HepG2 (cell line): ENCODE measurements around the gene AFF1. TPM values are rescaled to one million over a fixed set of nuclear protein-coding genes. Genes with fewer than 3 reads are reported as not detected.

Source experiments
- IRX3 ChIP-seq: sonication (generic); formaldehyde crosslinking; IDR thresholded peaks from 2 replicates; pipeline ENCODE4 v1.8.1; 2023; ENCODE audit warnings: mild to moderate bottlenecking, low read depth, missing genetic modification reagents, borderline replicate concordance
- LRRFIP1 ChIP-seq: sonication (generic); formaldehyde crosslinking; conservative IDR thresholded peaks from 2 replicates; pipeline ENCODE4 v1.4.0; 2020; ENCODE audit warnings: missing genetic modification reagents
- PBX3 ChIP-seq: sonication (generic); formaldehyde crosslinking; IDR thresholded peaks from 2 replicates; pipeline ENCODE4 v1.8.1; 2023; ENCODE audit warnings: missing genetic modification reagents, inconsistent platforms, borderline replicate concordance
- PHF20 ChIP-seq: sonication (generic); formaldehyde crosslinking; IDR thresholded peaks from 2 replicates; pipeline ENCODE4 v1.5.0; 2020; ENCODE audit warnings: mild to moderate bottlenecking, missing genetic modification reagents
- SMAD3 ChIP-seq: sonication (generic); formaldehyde crosslinking; IDR thresholded peaks from 2 replicates; pipeline ENCODE4 v1.4.0; 2020; ENCODE audit warnings: missing genetic modification reagents
- SMC3 ChIP-seq: IDR thresholded peaks from 2 replicates; pipeline ENCODE4 v1.6.1; 2011; ENCODE audit warnings: low read length, improper control_type of control experiment
- TEF ChIP-seq: sonication (generic); formaldehyde crosslinking; IDR thresholded peaks from 2 replicates; pipeline ENCODE4 v1.5.0; 2020; ENCODE audit warnings: missing genetic modification reagents
- polyA plus RNA-seq, 8 experiments: library from polyadenylated mRNA; depleted of rRNA in 3 of 8; stranded (reverse) in 7 of 8; unstranded in 1 of 8; fragments of >200 nt; fragmentation: Illumina TruSeq in 4 of 8; extraction: Trizol in 4 of 8; gene quantifications; 2 replicates each; pipeline versions ENCODE4 v1.2.1 to v1.2.3, GENCODE V29; 2011 to 2016; ENCODE audit warnings: low read depth in 4 of 8, missing spikeins in 1 of 8, mixed read lengths in 1 of 8; ENCODE audit not compliant: insufficient read depth in 1 of 8
- total RNA-seq, 5 experiments: library from RNA; depleted of rRNA; stranded (reverse); fragments of >200 nt; fragmentation: Illumina TruSeq; extraction: Trizol; gene quantifications; 2 replicates each; pipeline ENCODE4 v1.2.3, GENCODE V29; 2016; ENCODE audit warnings: low read depth in 1 of 5
- TF ChIP-seq, protein P1 (sequence below): sonication (generic); formaldehyde crosslinking; IDR thresholded peaks from 2 replicates; pipeline ENCODE4 v1.5.0; 2020; ENCODE audit warnings: mild to moderate bottlenecking, missing genetic modification reagents, moderate library complexity

Gene AFF1
- total and polyA plus RNA-seq, 2 of the 13 experiments (the other 11 are each of a cell fraction or from before 2014, with no cell fraction given), result 15.5 to 15.9 TPM

- TF ChIP-seq SMC3 (peak; percentile 59), TEF (no peak), IRX3 (CRISPR knock-in tag) (no peak), SMAD3 (CRISPR knock-in tag) (peak; percentile 21; the same call in 1 of the 2 replicates), PBX3 (CRISPR knock-in tag) (no peak), PHF20 (no peak), LRRFIP1 (CRISPR knock-in tag) (no peak)
- TF ChIP-seq, protein P1, sequence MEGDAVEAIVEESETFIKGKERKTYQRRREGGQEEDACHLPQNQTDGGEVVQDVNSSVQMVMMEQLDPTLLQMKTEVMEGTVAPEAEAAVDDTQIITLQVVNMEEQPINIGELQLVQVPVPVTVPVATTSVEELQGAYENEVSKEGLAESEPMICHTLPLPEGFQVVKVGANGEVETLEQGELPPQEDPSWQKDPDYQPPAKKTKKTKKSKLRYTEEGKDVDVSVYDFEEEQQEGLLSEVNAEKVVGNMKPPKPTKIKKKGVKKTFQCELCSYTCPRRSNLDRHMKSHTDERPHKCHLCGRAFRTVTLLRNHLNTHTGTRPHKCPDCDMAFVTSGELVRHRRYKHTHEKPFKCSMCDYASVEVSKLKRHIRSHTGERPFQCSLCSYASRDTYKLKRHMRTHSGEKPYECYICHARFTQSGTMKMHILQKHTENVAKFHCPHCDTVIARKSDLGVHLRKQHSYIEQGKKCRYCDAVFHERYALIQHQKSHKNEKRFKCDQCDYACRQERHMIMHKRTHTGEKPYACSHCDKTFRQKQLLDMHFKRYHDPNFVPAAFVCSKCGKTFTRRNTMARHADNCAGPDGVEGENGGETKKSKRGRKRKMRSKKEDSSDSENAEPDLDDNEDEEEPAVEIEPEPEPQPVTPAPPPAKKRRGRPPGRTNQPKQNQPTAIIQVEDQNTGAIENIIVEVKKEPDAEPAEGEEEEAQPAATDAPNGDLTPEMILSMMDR (CRISPR knock-in tag), result peak; percentile 79
Observed at GRCh38 chr4:87093443-87094123, 158.8 kb downstream of the AFF1 start (continued).
